H1 (cell line): ENCODE data around the gene ZNF470.

Experiments
- BACH1 ChIP-seq: IDR thresholded peaks from 2 replicates; pipeline ENCODE4 v1.6.1; 2012; ENCODE audit warnings: low read length, improper control_type of control experiment
- CEBPB ChIP-seq: IDR thresholded peaks from 2 replicates; pipeline ENCODE4 v1.6.1; 2012; ENCODE audit warnings: low read depth, low read length
- CHD1 ChIP-seq: IDR thresholded peaks from 2 replicates; pipeline ENCODE4 v1.6.1; 2012; ENCODE audit warnings: low read depth, low read length, improper control_type of control experiment
- CTCF ChIP-seq, 3 experiments: IDR thresholded peaks; 1 replicate in 2 of 3; 2 replicates in 1 of 3; pipeline versions ENCODE4 v1.5.1 to v1.6.1; 2011; ENCODE audit warnings: low read length in 3 of 3, mild to moderate bottlenecking in 3 of 3, inconsistent platforms in 2 of 3, low read depth in 1 of 3, moderate library complexity in 1 of 3; ENCODE audit not compliant: insufficient read depth in 1 of 3; ENCODE audit errors: control extremely low read depth in 1 of 3
- EP300 ChIP-seq, 2 experiments: IDR thresholded peaks; 1 replicate in 1 of 2; 2 replicates in 1 of 2; pipeline ENCODE4 v1.6.1; 2011 to 2012; ENCODE audit warnings: low read depth in 2 of 2, low read length in 2 of 2, mild to moderate bottlenecking in 2 of 2, borderline replicate concordance in 1 of 2, inconsistent platforms in 1 of 2, moderate library complexity in 1 of 2
- EZH2 ChIP-seq: fragments of 200-600 bp; sonication (generic); IDR thresholded peaks from 2 replicates; pipeline ENCODE4 v1.7.1; 2012; ENCODE audit warnings: low read depth, mild to moderate bottlenecking, moderate library complexity, low read length, inconsistent platforms; ENCODE audit not compliant: severe bottlenecking
- HDAC2 ChIP-seq, 2 experiments: fragments of 300-600 bp in 1 of 2; sonication (generic) in 1 of 2; IDR thresholded peaks; 2 replicates each; pipeline ENCODE4 v1.6.1; 2011 to 2012; ENCODE audit warnings: low read depth in 2 of 2, low read length in 2 of 2, mild to moderate bottlenecking in 2 of 2, moderate library complexity in 2 of 2, borderline replicate concordance in 1 of 2, inconsistent platforms in 1 of 2
- POLR2A ChIP-seq, 2 experiments: IDR thresholded peaks; 1 replicate in 1 of 2; 2 replicates in 1 of 2; pipeline ENCODE4 v1.6.1; 2011; ENCODE audit warnings: low read depth in 2 of 2, low read length in 2 of 2, mild to moderate bottlenecking in 2 of 2; ENCODE audit errors: control extremely low read depth in 1 of 2
- POLR2AphosphoS5 ChIP-seq: IDR thresholded peaks from 2 replicates; pipeline ENCODE4 v1.6.1; 2011; ENCODE audit warnings: low read depth, low read length
- SUZ12 ChIP-seq: fragments of 200-600 bp; sonication (generic); IDR thresholded peaks from 2 replicates; pipeline ENCODE4 v1.6.1; 2012; ENCODE audit warnings: mild to moderate bottlenecking, inconsistent platforms, low read length, moderate library complexity, mixed read lengths
- TAF1 ChIP-seq: IDR thresholded peaks from 2 replicates; pipeline ENCODE4 v1.6.1; 2011; ENCODE audit warnings: mild to moderate bottlenecking, low read depth, low read length

- TF ChIP-seq POLR2A (IDR thresholded peaks at IDR 0.05; ENCODE audit: control extremely low read depth in 1 of 2, low read depth in 2 of 2, low read length in 2 of 2) (no peak), CTCF (IDR thresholded peaks at IDR 0.05; ENCODE audit: control extremely low read depth in 1 of 3, insufficient read depth in 1 of 3, low read depth in 1 of 3, low read length in 3 of 3) (peak in 2 of 3 experiments; percentile 19 to 49; a peak in 2 of 4 replicates), BACH1 (no peak), CEBPB (no peak), EP300 (IDR thresholded peaks at IDR 0.05; ENCODE audit: borderline replicate concordance in 1 of 2, low read depth in 2 of 2, low read length in 2 of 2) (no peak), EZH2 (no peak), TAF1 (no peak), POLR2AphosphoS5 (no peak), SUZ12 (no peak), CHD1 (no peak), HDAC2 (IDR thresholded peaks at IDR 0.05; ENCODE audit: borderline replicate concordance in 1 of 2, low read depth in 2 of 2, low read length in 2 of 2) (no peak)
Measured at GRCh38 chr19:56611288-56611687, 44.0 kb downstream of the ZNF470 start.
